GM12878 (cell line): ENCODE results near the gene MRPL55. TPM values are rescaled to one million over a fixed set of nuclear protein-coding genes. Genes with fewer than 3 reads are reported as not detected.
A peak's percentile ranks its signal among the peaks of the same experiment; 100 is the strongest.

ENCODE experiments used
- BHLHE40 ChIP-seq, 2 experiments: fragments of 450-650 bp in 1 of 2; IDR thresholded peaks; 2 replicates each; pipeline ENCODE4 v1.6.1; 2011 to 2017; ENCODE audit warnings: low read depth in 2 of 2, borderline replicate concordance in 1 of 2, improper control_type of control experiment in 1 of 2, low read length in 1 of 2, mild to moderate bottlenecking in 1 of 2
- CEBPB ChIP-seq, 2 experiments: fragments of 150-350 bp in 1 of 2; IDR thresholded peaks; 2 replicates each; pipeline ENCODE4 v1.6.1; 2012 to 2014; ENCODE audit warnings: low read depth in 2 of 2, low read length in 2 of 2, borderline replicate concordance in 1 of 2, inconsistent platforms in 1 of 2
- CHD2 ChIP-seq: IDR thresholded peaks from 2 replicates; pipeline ENCODE4 v1.6.1; 2011; ENCODE audit warnings: low read depth, low read length, improper control_type of control experiment, borderline replicate concordance
- CREM ChIP-seq: IDR thresholded peaks from 2 replicates; pipeline ENCODE4 v1.6.1; 2014; ENCODE audit warnings: antibody characterized with exemption, low read depth
- GABPA ChIP-seq: IDR thresholded peaks from 2 replicates; pipeline ENCODE4 v1.6.1; 2014; ENCODE audit warnings: antibody characterized with exemption, low read depth, mild to moderate bottlenecking, inconsistent platforms
- GATAD2B ChIP-seq: fragments of 450-650 bp; conservative IDR thresholded peaks from 2 replicates; pipeline ENCODE4 v1.6.1; 2017; ENCODE audit warnings: low read depth, mild to moderate bottlenecking, moderate library complexity
- JUNB ChIP-seq: IDR thresholded peaks from 2 replicates; pipeline ENCODE4 v1.6.1; 2016; ENCODE audit warnings: antibody characterized with exemption, mild to moderate bottlenecking
- KLF5 ChIP-seq: fragments of 450-650 bp; IDR thresholded peaks from 2 replicates; pipeline ENCODE4 v1.6.1; 2014; ENCODE audit warnings: mild to moderate bottlenecking; ENCODE audit not compliant: partially characterized antibody
- MTA2 ChIP-seq: fragments of 450-650 bp; IDR thresholded peaks from 2 replicates; pipeline ENCODE4 v1.6.1; 2016; ENCODE audit warnings: low read depth, mild to moderate bottlenecking, moderate library complexity
- MTA3 ChIP-seq: IDR thresholded peaks from 2 replicates; pipeline ENCODE4 v1.6.1; 2012; ENCODE audit warnings: low read length, inconsistent platforms, borderline replicate concordance
- NR2C2 ChIP-seq: IDR thresholded peaks from 2 replicates; pipeline ENCODE4 v1.6.1; 2011; ENCODE audit warnings: borderline replicate concordance, low read depth; ENCODE audit not compliant: control insufficient read depth, insufficient read length
- NRF1 ChIP-seq: conservative IDR thresholded peaks from 2 replicates; pipeline ENCODE4 v1.6.1; 2011; ENCODE audit warnings: mild to moderate bottlenecking, low read depth, low read length, improper control_type of control experiment
- RAD21 ChIP-seq: IDR thresholded peaks from 2 replicates; pipeline ENCODE4 v1.6.1; 2011; ENCODE audit warnings: mild to moderate bottlenecking, low read depth, low read length, moderate library complexity; ENCODE audit not compliant: insufficient read depth
- RCOR1 ChIP-seq: conservative IDR thresholded peaks from 2 replicates; pipeline ENCODE4 v1.6.1; 2012; ENCODE audit warnings: low read depth, low read length, improper control_type of control experiment
- RUNX3 ChIP-seq: IDR thresholded peaks from 2 replicates; pipeline ENCODE4 v1.6.1; 2012; ENCODE audit warnings: low read length, inconsistent platforms
- SMARCA5 ChIP-seq: fragments of 450-650 bp; IDR thresholded peaks from 2 replicates; pipeline ENCODE4 v1.6.1; 2017; ENCODE audit warnings: mild to moderate bottlenecking
- SPI1 ChIP-seq: IDR thresholded peaks from 2 replicates; pipeline ENCODE4 v1.6.1; 2011; ENCODE audit warnings: low read depth, mild to moderate bottlenecking, low read length, moderate library complexity, borderline replicate concordance; ENCODE audit not compliant: insufficient read depth
- SRF ChIP-seq, 2 experiments: IDR thresholded peaks; 2 replicates each; pipeline ENCODE4 v1.6.1; 2011; ENCODE audit warnings: low read depth in 2 of 2, low read length in 2 of 2, mild to moderate bottlenecking in 1 of 2, moderate library complexity in 1 of 2
- SUZ12 ChIP-seq: fragments of 200-600 bp; sonication (generic); IDR thresholded peaks from one replicate; pipeline ENCODE4 v1.6.1; 2018; ENCODE audit warnings: antibody characterized with exemption, mild to moderate bottlenecking; ENCODE audit not compliant: unreplicated experiment
- TBL1XR1 ChIP-seq: IDR thresholded peaks from 2 replicates; pipeline ENCODE4 v1.6.1; 2012; ENCODE audit warnings: low read depth, low read length, improper control_type of control experiment
- TCF3 ChIP-seq: IDR thresholded peaks from 2 replicates; pipeline ENCODE4 v1.6.1; 2012; ENCODE audit warnings: low read depth, mild to moderate bottlenecking, low read length, borderline replicate concordance; ENCODE audit not compliant: insufficient read depth
- YBX1 ChIP-seq: fragments of 450-650 bp; IDR thresholded peaks from 2 replicates; pipeline ENCODE4 v1.6.1; 2016; ENCODE audit warnings: antibody characterized with exemption
- ZBED1 ChIP-seq: IDR thresholded peaks from 2 replicates; pipeline ENCODE4 v1.6.1; 2016; ENCODE audit warnings: borderline replicate concordance
- polyA plus RNA-seq, 11 experiments: library from polyadenylated mRNA; depleted of rRNA in 4 of 11; unstranded in 6 of 11; stranded (reverse) in 5 of 11; fragments of >200 nt; fragmentation: Nextera tagmentation in 4 of 11; fragmentation: Illumina TruSeq in 1 of 11; extraction: Ambion mirVana in 4 of 11; extraction: Trizol in 1 of 11; gene quantifications; 1 replicate in 1 of 11; 2 replicates in 10 of 11; pipeline versions ENCODE4 v1.2.1 to v1.2.3, GENCODE V29; 2011 to 2016; ENCODE audit warnings: inconsistent platforms in 2 of 11, missing spikeins in 2 of 11, low read depth in 1 of 11
- total RNA-seq, 4 experiments: library from RNA; depleted of rRNA in 3 of 4; stranded (reverse); fragments of >200 nt in 3 of 4; fragmentation: Illumina TruSeq in 1 of 4; extraction: Trizol in 1 of 4; gene quantifications; 2 replicates each; pipeline versions ENCODE4 v1.2.1 to v1.2.3, GENCODE V29; 2013 to 2021
- TF ChIP-seq, protein P1 (sequence below): IDR thresholded peaks from 2 replicates; pipeline ENCODE4 v1.6.1; 2011; ENCODE audit warnings: low read depth, mild to moderate bottlenecking, low read length, moderate library complexity, borderline replicate concordance; ENCODE audit errors: extremely low read depth
- TF ChIP-seq, protein P2 (sequence below): fragments of 450-650 bp; IDR thresholded peaks from 2 replicates; pipeline ENCODE4 v1.6.1; 2014; ENCODE audit warnings: mild to moderate bottlenecking
- TF ChIP-seq, protein P3 (sequence below): IDR thresholded peaks from 2 replicates; pipeline ENCODE4 v1.6.1; 2012; ENCODE audit warnings: low read depth, low read length, improper control_type of control experiment

Gene MRPL55
- total and polyA plus RNA-seq, 10 of the 15 experiments (the other 5 are each of a cell fraction or from before 2014, with no cell fraction given) = 15.1 to 143 (median 55.8) TPM

DNA sequence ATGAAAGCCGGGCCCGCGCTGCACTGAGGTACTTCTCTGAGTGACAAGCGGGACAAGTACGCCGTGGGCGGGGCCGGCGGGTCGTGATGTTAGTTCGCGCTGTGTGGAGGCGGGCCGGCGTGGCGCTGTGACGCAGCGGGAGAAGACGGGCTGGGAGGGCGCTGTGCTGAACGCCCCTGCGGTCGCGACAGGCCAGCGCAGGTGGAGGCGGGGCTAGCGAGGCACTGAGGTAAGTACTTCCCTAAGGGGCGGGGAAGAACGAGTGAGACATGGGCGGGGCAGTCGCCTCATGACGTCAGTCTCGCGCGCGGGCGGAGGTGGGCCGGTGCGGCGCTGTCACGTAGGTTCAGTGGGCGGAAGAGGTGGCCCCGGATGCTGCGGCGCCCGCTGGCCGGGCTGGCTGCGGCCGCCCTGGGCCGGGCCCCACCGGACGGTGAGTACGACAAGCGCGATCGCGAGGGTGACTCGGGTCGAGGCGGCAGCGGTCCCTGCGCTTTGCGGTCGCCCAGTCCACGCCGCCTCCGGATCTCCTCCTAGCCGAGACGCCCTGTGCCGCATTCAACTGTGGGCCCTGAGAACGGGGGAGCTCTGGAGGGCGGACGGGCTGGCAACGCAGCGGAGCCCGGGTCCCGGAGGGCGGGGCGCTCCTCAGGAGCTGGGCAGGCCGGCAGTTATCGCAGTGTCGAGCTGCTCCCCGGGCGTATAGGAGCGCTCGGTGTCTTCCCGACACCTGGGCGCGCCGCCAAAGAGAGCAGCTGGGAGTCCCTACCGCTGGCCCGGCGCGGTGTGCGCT, 31.0 kb upstream of the MRPL55 start, which contains the start of gene GUK1 (continued):
- TF ChIP-seq CHD2 (peak; percentile 89), MTA2 (no peak), NR2C2 (no peak), MTA3 (no peak), CREM (peak; percentile 94), JUNB (no peak), BHLHE40 (IDR thresholded peaks at IDR 0.05; ENCODE audit: borderline replicate concordance in 1 of 2, low read depth in 2 of 2, low read length in 1 of 2) (peak; percentile 59 to 71; a peak in 3 of 4 replicates), TCF3 (0 out of 2 replicates have a peak, but pooled peaks have one; percentile 69), TBL1XR1 (peak; percentile 66; the same call in 1 of the 2 replicates), GABPA (no peak), YBX1 (no peak), GATAD2B (peak; percentile 88), ZBED1 (peak; percentile 99), RAD21 (no peak), RUNX3 (peak; percentile 71), KLF5 (no peak), SMARCA5 (peak; percentile 80), CEBPB (IDR thresholded peaks at IDR 0.05; ENCODE audit: borderline replicate concordance in 1 of 2, low read depth in 2 of 2, low read length in 2 of 2) (no peak), SPI1 (no peak; the same call in 1 of the 2 replicates), SRF (IDR thresholded peaks at IDR 0.05; ENCODE audit: low read depth in 2 of 2, low read length in 2 of 2) (peak; percentile 26 to 64; a peak in 1 of 4 replicates), RCOR1 (0 out of 2 replicates have a peak, but pooled peaks have one; percentile 45), NRF1 (peak; percentile 37; the same call in 1 of the 2 replicates), SUZ12 (no peak)
- TF ChIP-seq, protein P1, sequence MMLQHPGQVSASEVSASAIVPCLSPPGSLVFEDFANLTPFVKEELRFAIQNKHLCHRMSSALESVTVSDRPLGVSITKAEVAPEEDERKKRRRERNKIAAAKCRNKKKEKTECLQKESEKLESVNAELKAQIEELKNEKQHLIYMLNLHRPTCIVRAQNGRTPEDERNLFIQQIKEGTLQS = no peak
- TF ChIP-seq, protein P2, sequence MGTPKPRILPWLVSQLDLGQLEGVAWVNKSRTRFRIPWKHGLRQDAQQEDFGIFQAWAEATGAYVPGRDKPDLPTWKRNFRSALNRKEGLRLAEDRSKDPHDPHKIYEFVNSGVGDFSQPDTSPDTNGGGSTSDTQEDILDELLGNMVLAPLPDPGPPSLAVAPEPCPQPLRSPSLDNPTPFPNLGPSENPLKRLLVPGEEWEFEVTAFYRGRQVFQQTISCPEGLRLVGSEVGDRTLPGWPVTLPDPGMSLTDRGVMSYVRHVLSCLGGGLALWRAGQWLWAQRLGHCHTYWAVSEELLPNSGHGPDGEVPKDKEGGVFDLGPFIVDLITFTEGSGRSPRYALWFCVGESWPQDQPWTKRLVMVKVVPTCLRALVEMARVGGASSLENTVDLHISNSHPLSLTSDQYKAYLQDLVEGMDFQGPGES = no peak
- TF ChIP-seq, protein P3, sequence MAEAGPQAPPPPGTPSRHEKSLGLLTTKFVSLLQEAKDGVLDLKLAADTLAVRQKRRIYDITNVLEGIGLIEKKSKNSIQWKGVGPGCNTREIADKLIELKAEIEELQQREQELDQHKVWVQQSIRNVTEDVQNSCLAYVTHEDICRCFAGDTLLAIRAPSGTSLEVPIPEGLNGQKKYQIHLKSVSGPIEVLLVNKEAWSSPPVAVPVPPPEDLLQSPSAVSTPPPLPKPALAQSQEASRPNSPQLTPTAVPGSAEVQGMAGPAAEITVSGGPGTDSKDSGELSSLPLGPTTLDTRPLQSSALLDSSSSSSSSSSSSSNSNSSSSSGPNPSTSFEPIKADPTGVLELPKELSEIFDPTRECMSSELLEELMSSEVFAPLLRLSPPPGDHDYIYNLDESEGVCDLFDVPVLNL = 0 out of 2 replicates have a peak, but pooled peaks have one; percentile 53
